HCT116 (cell line): ENCODE data around the gene SRPK3. TPM values are rescaled to one million over a fixed set of nuclear protein-coding genes. Genes with fewer than 3 reads are reported as not detected.

Source experiments
- ATAC-seq: fragments of 200-7000 bp; cut with Tn5 transposase; 2 replicates; pipeline ENCODE4 v1.9.1; 2020; ENCODE audit warnings: mild to moderate bottlenecking, moderate library complexity
- BruUV-seq: library from RNA; stranded (reverse); fragments of 400-500 nt; replicated peaks from 2 replicates; lab custom pipeline; 2021; lab: Mats Ljungman, UMichigan
- CTCF ChIA-PET: fragments of 300-600 bp; sonication (Branson Sonifier 250); formaldehyde crosslinking; loops from one replicate; lab custom pipeline; 2021; ENCODE audit warnings: antibody characterized with exemption; lab: Charles Lee
- POLR2A ChIA-PET: fragments of 300-600, 350-600 bp; sonication (Branson Sonifier 250); formaldehyde crosslinking; loops from one replicate; lab custom pipeline; 2021; ENCODE audit warnings: antibody characterized with exemption; lab: Charles Lee
- RAD21 ChIA-PET, 2 experiments: fragments of 300-600 bp; sonication (Branson Sonifier 250); formaldehyde crosslinking; loops; one replicate each; lab custom pipeline; 2023; ENCODE audit warnings: low total read pairs in 2 of 2; ENCODE audit not compliant: uncharacterized antibody in 2 of 2, unreplicated experiment in 2 of 2, low non-redundant PET in 1 of 2; lab: Charles Lee
- DNase-seq: peaks from one replicate; pipeline ENCODE4 v3.0.0-alpha.2; 2010; ENCODE audit warnings: low read depth, low spot score
- H2AFZ ChIP-seq: fragments of 200-600 bp; shearing (Covaris generic), sonication (generic); 2 replicates; pipeline ENCODE4 v1.6.1; 2017; ENCODE audit warnings: low read depth, mixed run types, mixed read lengths, antibody characterized with exemption, low read length; ENCODE audit not compliant: poor library complexity, severe bottlenecking
- H3K27ac ChIP-seq: 2 replicates; pipeline ENCODE4 v1.5.1; 2012; ENCODE audit warnings: low read depth, low read length
- H3K27me3 ChIP-seq: fragments of 200-600 bp; sonication (generic); 2 replicates; pipeline ENCODE4 v1.6.1; 2016; ENCODE audit warnings: mixed run types, low read length, mixed read lengths; ENCODE audit not compliant: insufficient read depth
- H3K36me3 ChIP-seq, 2 experiments: fragments of 200-500 bp in 1 of 2; fragments of 200-600 bp in 1 of 2; sonication (Bioruptor generic) in 1 of 2; sonication (generic) in 1 of 2; 2 replicates each; pipeline versions ENCODE4 v1.5.1 to v1.6.1; 2014 to 2016; ENCODE audit warnings: low read length in 2 of 2, inconsistent platforms in 1 of 2, mixed read lengths in 1 of 2, mixed run types in 1 of 2; ENCODE audit not compliant: insufficient read depth in 2 of 2, control insufficient read depth in 1 of 2
- H3K4me1 ChIP-seq, 2 experiments: fragments of 200-600 bp in 1 of 2; sonication (generic) in 1 of 2; 2 replicates each; pipeline versions ENCODE4 v1.5.1 to v1.6.1; 2012 to 2017; ENCODE audit warnings: low read length in 2 of 2, inconsistent platforms in 1 of 2, mild to moderate bottlenecking in 1 of 2, mixed read lengths in 1 of 2, mixed run types in 1 of 2, moderate library complexity in 1 of 2; ENCODE audit not compliant: insufficient read depth in 2 of 2, control insufficient read depth in 1 of 2
- H3K4me2 ChIP-seq: fragments of 200-600 bp; sonication (generic); 2 replicates; pipeline ENCODE4 v1.6.1; 2017; ENCODE audit warnings: mixed run types, low read length, mixed read lengths
- H3K4me3 ChIP-seq, 2 experiments: fragments of 200-600 bp in 1 of 2; sonication (generic) in 1 of 2; replicated peaks in 1 of 2; 2 replicates each; pipeline ENCODE4 v1.5.1; 2011 to 2016; ENCODE audit warnings: low read length in 2 of 2, control low read depth in 1 of 2, low read depth in 1 of 2, mild to moderate bottlenecking in 1 of 2, mixed read lengths in 1 of 2, mixed run types in 1 of 2
- H3K79me2 ChIP-seq: fragments of 200-600 bp; sonication (generic); 2 replicates; pipeline ENCODE4 v1.6.1; 2017; ENCODE audit warnings: mild to moderate bottlenecking, mixed run types, low read length, moderate library complexity, mixed read lengths; ENCODE audit not compliant: insufficient read depth
- H3K9ac ChIP-seq: fragments of 200-600 bp; sonication (generic); 2 replicates; pipeline ENCODE4 v1.6.1; 2016; ENCODE audit warnings: low read length, mixed read lengths
- H3K9me2 ChIP-seq: fragments of 200-600 bp; sonication (generic), shearing (Covaris generic); 2 replicates; pipeline ENCODE4 v1.6.1; 2017; ENCODE audit warnings: mixed run types, mild to moderate bottlenecking, moderate library complexity; ENCODE audit not compliant: insufficient read depth
- H3K9me3 ChIP-seq, 2 experiments: fragments of 200-500 bp in 1 of 2; fragments of 200-600 bp in 1 of 2; sonication (Bioruptor generic) in 1 of 2; sonication (generic) in 1 of 2; 2 replicates each; pipeline ENCODE4 v1.6.1; 2014 to 2017; ENCODE audit warnings: low read length in 2 of 2, mixed read lengths in 2 of 2, inconsistent platforms in 1 of 2, low read depth in 1 of 2, mild to moderate bottlenecking in 1 of 2, mixed run types in 1 of 2, moderate library complexity in 1 of 2; ENCODE audit not compliant: control insufficient read depth in 1 of 2, insufficient read depth in 1 of 2
- H4K20me1 ChIP-seq: fragments of 200-600 bp; sonication (generic), shearing (Covaris generic); 2 replicates; pipeline ENCODE4 v1.6.1; 2017; ENCODE audit warnings: mixed run types, mild to moderate bottlenecking, moderate library complexity; ENCODE audit not compliant: insufficient read depth
- ATF3 ChIP-seq: IDR thresholded peaks from 2 replicates; pipeline ENCODE4 v1.6.1; 2012
- CBX3 ChIP-seq: IDR thresholded peaks from 2 replicates; pipeline ENCODE4 v1.6.1; 2012; ENCODE audit warnings: low read depth
- CEBPB ChIP-seq: IDR thresholded peaks from 2 replicates; pipeline ENCODE4 v1.6.1; 2012; ENCODE audit warnings: low read depth
- CTCF ChIP-seq, 3 experiments: fragments of 200-600 bp in 1 of 3; sonication (generic) in 1 of 3; IDR thresholded peaks in 2 of 3; conservative IDR thresholded peaks in 1 of 3; 2 replicates each; pipeline ENCODE4 v1.5.1; 2012 to 2017; ENCODE audit warnings: low read depth in 2 of 3, low read length in 2 of 3, antibody characterized with exemption in 1 of 3, borderline replicate concordance in 1 of 3, control low read depth in 1 of 3, mild to moderate bottlenecking in 1 of 3, mixed read lengths in 1 of 3, mixed run types in 1 of 3, moderate library complexity in 1 of 3; ENCODE audit not compliant: insufficient read depth in 1 of 3
- EGR1 ChIP-seq: IDR thresholded peaks from 2 replicates; pipeline ENCODE4 v1.6.1; 2012; ENCODE audit warnings: low read depth
- EZH2 ChIP-seq: fragments of 200-600 bp; sonication (generic); IDR thresholded peaks from 2 replicates; pipeline ENCODE4 v1.6.1; 2017; ENCODE audit warnings: antibody characterized with exemption, mixed run types
- EZH2phosphoT487 ChIP-seq: fragments of 200-600 bp; IDR thresholded peaks from 2 replicates; pipeline ENCODE4 v1.6.1; 2018; ENCODE audit warnings: antibody characterized with exemption, borderline replicate concordance
- FOSL1 ChIP-seq: IDR thresholded peaks from 2 replicates; pipeline ENCODE4 v1.6.1; 2012; ENCODE audit warnings: low read depth
- JUND ChIP-seq: IDR thresholded peaks from 2 replicates; pipeline ENCODE4 v1.6.1; 2012
- MAX ChIP-seq: IDR thresholded peaks from 2 replicates; pipeline ENCODE4 v1.6.1; 2012
- POLR2AphosphoS5 ChIP-seq: IDR thresholded peaks from 2 replicates; pipeline ENCODE4 v1.6.1; 2011; ENCODE audit warnings: mild to moderate bottlenecking, low read depth, low read length, moderate library complexity
- REST ChIP-seq: IDR thresholded peaks from 2 replicates; pipeline ENCODE4 v1.6.1; 2012; ENCODE audit warnings: low read depth
- SIN3A ChIP-seq: IDR thresholded peaks from 2 replicates; pipeline ENCODE4 v1.6.1; 2012; ENCODE audit warnings: low read depth
- SP1 ChIP-seq: IDR thresholded peaks from 2 replicates; pipeline ENCODE4 v1.6.1; 2012; ENCODE audit warnings: low read depth
- SRF ChIP-seq: IDR thresholded peaks from 2 replicates; pipeline ENCODE4 v1.6.1; 2012; ENCODE audit warnings: low read depth
- TCF7L2 ChIP-seq: IDR thresholded peaks from 2 replicates; pipeline ENCODE4 v1.7.0; 2011; ENCODE audit warnings: borderline replicate concordance, inconsistent platforms; ENCODE audit not compliant: insufficient read depth, insufficient read length; ENCODE audit errors: extremely low read depth
- YY1 ChIP-seq: IDR thresholded peaks from 2 replicates; pipeline ENCODE4 v1.6.1; 2011; ENCODE audit warnings: low read length, low read depth, moderate library complexity, mild to moderate bottlenecking; ENCODE audit not compliant: insufficient replicate concordance; ENCODE audit errors: extremely low read depth
- ZBTB33 ChIP-seq: IDR thresholded peaks from 2 replicates; pipeline ENCODE4 v1.6.1; 2011; ENCODE audit warnings: mild to moderate bottlenecking, low read length, moderate library complexity; ENCODE audit not compliant: insufficient replicate concordance; ENCODE audit errors: extremely low read depth
- ZFX ChIP-seq: fragments of 450-650 bp; IDR thresholded peaks from 2 replicates; pipeline ENCODE4 v1.6.1; 2017
- ZNF274 ChIP-seq: fragments of 200-500 bp; sonication (Bioruptor generic); IDR thresholded peaks from 2 replicates; pipeline ENCODE4 v1.6.1; 2014; ENCODE audit warnings: mild to moderate bottlenecking, low read depth, low read length, inconsistent platforms
- intact Hi-C: fragments of 100-400 bp; cut with micrococcal nuclease; formaldehyde crosslinking; loops from 2 replicates; pipeline ENCODE4 v1.10.0; 2022
- total RNA-seq: library from RNA; stranded (reverse); gene quantifications from one replicate; pipeline ENCODE4 v1.2.1, GENCODE V29; 2021; ENCODE audit not compliant: unreplicated experiment

Gene SRPK3
- total RNA-seq, 1 experiment from 2014 or later, result not detected

- Histone ChIP-seq H3K4me3 (no peak overlapping the region), H3K9me3 (no peaks in the 10 kb centered on the region), H3K4me2 (no peak overlapping the region), H3K9ac (no peak overlapping the region), H3K79me2 (no peaks in the 10 kb centered on the region), H4K20me1 (no peaks in the 10 kb centered on the region), H3K9me2 (no peaks in the 10 kb centered on the region), H3K27ac (no peak overlapping the region), H3K36me3 (no peaks in the 10 kb centered on the region; a peak in 1 of 4 replicates), H3K27me3 (no peaks in the 10 kb centered on the region), H2AFZ (no peak overlapping the region), H3K4me1 (no peaks in the 10 kb centered on the region)
- TF ChIP-seq MAX (no peak), EZH2phosphoT487 (no peak), EGR1 (no peak), ZFX (no peak), SRF (no peak), CTCF (IDR thresholded peaks at IDR 0.05 in 2 of 3, conservative IDR thresholded peaks at IDR 0.05 in 1 of 3; ENCODE audit: borderline replicate concordance in 1 of 3, insufficient read depth in 1 of 3, low read depth in 2 of 3, low read length in 2 of 3) (no peak), YY1 (no peak), JUND (no peak), TCF7L2 (no peak), REST (no peak), POLR2AphosphoS5 (no peak), SP1 (no peak), EZH2 (no peak), ZBTB33 (no peak), ZNF274 (no peak), CBX3 (no peak), SIN3A (no peak), FOSL1 (no peak), CEBPB (no peak), ATF3 (no peak)
- DNase-seq (no peak), ATAC-seq (no peak)
- ChIA-PET CTCF (no interaction called here), RAD21 (no interaction called here), POLR2A (no interaction called here)
- no TSS peak for BruUV-seq
- intact Hi-C loops, result no loop called here
Measured at GRCh38 chrX:153783378-153784013, 2.7 kb downstream of the SRPK3 start.
